CD4-positive, alpha-beta memory T cell (primary cell): ENCODE measurements around the gene HOXB2. TPM values are rescaled to one million over a fixed set of nuclear protein-coding genes. Genes with fewer than 3 reads are reported as not detected.

Source experiments
- CTCF ChIA-PET: fragments of 350-600 bp; sonication (Branson Sonifier 250); formaldehyde crosslinking; loops from one replicate; lab custom pipeline; 2021; ENCODE audit warnings: inconsistent platforms; ENCODE audit not compliant: partially characterized antibody; lab: Charles Lee
- POLR2A ChIA-PET: fragments of 350-600 bp; sonication (Branson Sonifier 250); formaldehyde crosslinking; loops from one replicate; lab custom pipeline; 2021; ENCODE audit not compliant: partially characterized antibody; lab: Charles Lee
- DNase-seq, 5 donors: peaks; one replicate each; pipeline versions ENCODE4 v3.0.0 to v3.0.0-alpha.2; 2020 to 2022; ENCODE audit warnings: mixed read lengths in 1 of 5
- H3K27ac ChIP-seq: one replicate; pipeline ENCODE4 v1.7.0; 2013; ENCODE audit warnings: low read depth, low read length
- H3K27me3 ChIP-seq: 2 replicates; pipeline ENCODE4 v1.7.0; 2013; ENCODE audit warnings: mild to moderate bottlenecking, low read length, moderate library complexity; ENCODE audit not compliant: insufficient read depth
- H3K36me3 ChIP-seq: 2 replicates; pipeline ENCODE4 v1.7.0; 2013; ENCODE audit warnings: mild to moderate bottlenecking, low read length, moderate library complexity; ENCODE audit not compliant: insufficient read depth
- H3K4me1 ChIP-seq: 2 replicates; pipeline ENCODE4 v1.7.0; 2013; ENCODE audit warnings: mild to moderate bottlenecking, low read length, moderate library complexity; ENCODE audit not compliant: insufficient read depth
- H3K4me3 ChIP-seq, 2 donors: one replicate each; pipeline ENCODE4 v1.7.0; 2013; ENCODE audit warnings: low read length in 2 of 2, mild to moderate bottlenecking in 1 of 2
- H3K9me3 ChIP-seq, 2 donors: one replicate each; pipeline ENCODE4 v1.7.0; 2013; ENCODE audit warnings: low read length in 2 of 2, control low read depth in 1 of 2; ENCODE audit not compliant: control insufficient read depth in 1 of 2
- H3K27ac Mint-ChIP-seq, 7 donors: one replicate each; pipeline ENCODE4 v1.8.0; 2020 to 2021; ENCODE audit warnings: mixed read lengths in 7 of 7, mild to moderate bottlenecking in 6 of 7, inconsistent platforms in 3 of 7, moderate library complexity in 3 of 7
- H3K27me3 Mint-ChIP-seq, 2 donors: one replicate each; pipeline ENCODE4 v1.8.0; 2020 to 2021; ENCODE audit warnings: mixed read lengths in 2 of 2
- H3K36me3 Mint-ChIP-seq, 2 donors: one replicate each; pipeline ENCODE4 v1.8.0; 2020 to 2021; ENCODE audit warnings: mixed read lengths in 2 of 2, inconsistent platforms in 1 of 2, mild to moderate bottlenecking in 1 of 2
- H3K4me1 Mint-ChIP-seq, 4 donors: one replicate each; pipeline ENCODE4 v1.8.0; 2020 to 2021; ENCODE audit warnings: mixed read lengths in 4 of 4, mild to moderate bottlenecking in 1 of 4
- H3K4me3 Mint-ChIP-seq, 8 donors: one replicate each; pipeline ENCODE4 v1.8.0; 2020 to 2021; ENCODE audit warnings: mixed read lengths in 8 of 8, mild to moderate bottlenecking in 7 of 8, moderate library complexity in 6 of 8, inconsistent platforms in 3 of 8
- H3K9me3 Mint-ChIP-seq, 8 donors: one replicate each; pipeline ENCODE4 v1.8.0; 2020 to 2021; ENCODE audit warnings: mixed read lengths in 8 of 8, mild to moderate bottlenecking in 5 of 8, inconsistent platforms in 3 of 8, moderate library complexity in 1 of 8
- intact Hi-C: fragments of 100-400 bp; cut with micrococcal nuclease; formaldehyde crosslinking; loops from one replicate; pipeline ENCODE4 v1.15.1; 2023
- polyA plus RNA-seq, 2 donors: library from polyadenylated mRNA; unstranded; fragments of 300-500 nt; fragmentation: Illumina TruSeq; gene quantifications; one replicate each; pipeline ENCODE4 v1.2.3, GENCODE V29; 2021
- total RNA-seq, 2 experiments: library from RNA; stranded (reverse); gene quantifications; one replicate each; pipeline ENCODE4 v1.2.3, GENCODE V29; 2021

The HOXB2 gene
- total RNA-seq = 10 to 100 TPM; 34.4 to 39.2 TPM
- 10 to 100 TPM; 12.7 to 36.5 TPM for polyA plus RNA-seq

DNA sequence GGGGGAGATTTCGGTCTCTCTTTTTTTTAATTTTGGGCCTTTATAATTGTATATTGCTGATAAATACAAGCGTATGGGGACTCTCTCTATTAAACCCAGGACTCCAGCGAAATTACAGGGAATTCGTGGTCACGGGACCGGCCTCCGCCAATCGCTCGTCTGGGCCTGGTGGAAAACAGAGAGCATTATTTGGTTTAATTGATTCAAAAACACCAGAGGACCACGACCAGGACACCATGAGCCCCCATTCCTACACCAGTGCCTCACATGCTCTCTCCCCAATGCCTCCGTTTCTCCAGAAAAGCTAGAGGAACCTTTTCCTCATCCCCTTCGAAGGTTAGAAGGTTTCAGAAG lies at the start of gene HOXB2:
Gene HOXB2, minus strand, starts transcription at position 88 of the 354 bp plus-strand sequence. CDS start 198 bp downstream, outside the sequence.
- H3K27me3 Mint-ChIP-seq = peaks cover 6 to 7% of the 10 kb centered on the region in 2 donors
- intact Hi-C loops = no loop called here
- peak within 1 kb of the TSS; percentile 83 to 97 (median 93) for H3K27ac Mint-ChIP-seq
- ChIA-PET CTCF (no interaction called here), POLR2A (interaction anchor here (0.5 to 1.4 kb wide), 2 partner anchors 34 to 1410 kb away, joined by 3 read pairs; no protein-coding TSS in a partner anchor)
- peak within 1 kb of the TSS; percentile 86 for H3K27ac ChIP-seq
- peaks cover 14 to 76% (median 42%) of the 10 kb centered on the region in 4 donors for H3K4me1 Mint-ChIP-seq
- H3K36me3 ChIP-seq = no peaks in the 10 kb centered on the region
- H3K4me3 ChIP-seq = peak within 1 kb of the TSS; percentile 74 to 86
- no peaks in the 10 kb centered on the region for H3K9me3 ChIP-seq
- H3K4me1 ChIP-seq = peaks cover 36% of the 10 kb centered on the region
- H3K36me3 Mint-ChIP-seq = peaks cover 3 to 20% of the 10 kb centered on the region in 2 donors
- H3K4me3 Mint-ChIP-seq = peak within 1 kb of the TSS; percentile 89 to 99 (median 94)
- no peaks in the 10 kb centered on the region for H3K9me3 Mint-ChIP-seq
- H3K27me3 ChIP-seq = no peaks in the 10 kb centered on the region
- no peak for DNase-seq

DNA sequence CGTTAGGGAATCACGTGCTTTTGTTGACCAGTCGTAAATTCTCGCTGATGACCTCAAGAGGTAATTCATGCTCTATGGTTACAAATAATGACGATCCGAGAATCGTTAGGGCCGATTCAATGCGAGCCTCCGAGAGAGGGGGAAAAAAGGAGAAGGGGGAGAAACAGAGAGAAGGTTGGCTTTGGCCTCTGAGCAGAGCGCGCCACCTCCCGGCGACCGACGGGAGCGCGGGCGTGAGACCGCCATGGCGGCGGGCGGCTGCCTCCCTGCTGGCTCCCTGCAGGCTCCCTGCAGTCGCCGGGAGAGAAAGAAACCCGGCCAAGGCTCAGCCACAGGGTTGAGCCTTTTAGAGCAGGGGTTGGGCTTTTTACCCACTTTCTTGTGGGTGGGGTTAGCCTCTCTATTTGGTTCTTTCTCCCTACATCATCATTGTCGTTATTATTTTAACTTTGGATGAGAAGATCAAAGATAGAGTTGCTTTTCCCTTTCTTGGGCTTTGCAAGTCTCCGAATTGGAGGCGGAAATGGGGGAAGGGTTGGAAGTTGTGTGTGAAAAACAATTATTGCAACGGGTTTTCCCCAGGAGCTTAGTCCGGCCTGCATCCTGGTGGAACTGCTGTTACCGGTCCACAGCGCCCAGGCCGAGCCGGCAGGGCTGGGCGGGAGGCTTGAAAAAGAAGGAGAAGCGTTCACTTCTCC lies 49.1 kb upstream of the HOXB2 start:
- DNase-seq = peak; percentile 71 to 82 (median 77)
- H3K9me3 ChIP-seq = no peaks in the 10 kb centered on the region
- Mint-ChIP-seq H3K9me3 (peaks cover 0 to 2% (median 0%) of the 10 kb centered on the region in 8 donors), H3K27me3 (peaks cover 44 to 72% of the 10 kb centered on the region in 2 donors), H3K27ac (peak overlapping the region in 1 of 7 donors; percentile 74), H3K4me3 (peak overlapping the region; percentile 80 to 92 (median 82)), H3K4me1 (peaks cover 23 to 55% (median 43%) of the 10 kb centered on the region in 4 donors), H3K36me3 (no peaks in the 10 kb centered on the region)
- peak overlapping the region in 1 of 2 donors; percentile 30 for H3K4me3 ChIP-seq
- H3K36me3 ChIP-seq = no peaks in the 10 kb centered on the region
- POLR2A ChIA-PET = interaction anchor here (0.5 to 1.6 kb wide), 7 partner anchors 11 to 272 kb away, joined by 3 to 5 read pairs (median 3); partner anchors contain the start of gene HOXB6
- intact Hi-C loops = loop anchor here (1.0 to 5.0 kb wide), 4 partner anchors 102 to 567 kb away; no protein-coding TSS in a partner anchor
- H3K27ac ChIP-seq = no peak overlapping the region
- peaks cover 47% of the 10 kb centered on the region for H3K27me3 ChIP-seq
- CTCF ChIA-PET = interaction anchor here (0.7 to 6.0 kb wide), 28 partner anchors 19 to 514 kb away, joined by 3 to 59 read pairs (median 5); partner anchors contain the start of gene HOXB8
- H3K4me1 ChIP-seq = peaks cover 46% of the 10 kb centered on the region

DNA sequence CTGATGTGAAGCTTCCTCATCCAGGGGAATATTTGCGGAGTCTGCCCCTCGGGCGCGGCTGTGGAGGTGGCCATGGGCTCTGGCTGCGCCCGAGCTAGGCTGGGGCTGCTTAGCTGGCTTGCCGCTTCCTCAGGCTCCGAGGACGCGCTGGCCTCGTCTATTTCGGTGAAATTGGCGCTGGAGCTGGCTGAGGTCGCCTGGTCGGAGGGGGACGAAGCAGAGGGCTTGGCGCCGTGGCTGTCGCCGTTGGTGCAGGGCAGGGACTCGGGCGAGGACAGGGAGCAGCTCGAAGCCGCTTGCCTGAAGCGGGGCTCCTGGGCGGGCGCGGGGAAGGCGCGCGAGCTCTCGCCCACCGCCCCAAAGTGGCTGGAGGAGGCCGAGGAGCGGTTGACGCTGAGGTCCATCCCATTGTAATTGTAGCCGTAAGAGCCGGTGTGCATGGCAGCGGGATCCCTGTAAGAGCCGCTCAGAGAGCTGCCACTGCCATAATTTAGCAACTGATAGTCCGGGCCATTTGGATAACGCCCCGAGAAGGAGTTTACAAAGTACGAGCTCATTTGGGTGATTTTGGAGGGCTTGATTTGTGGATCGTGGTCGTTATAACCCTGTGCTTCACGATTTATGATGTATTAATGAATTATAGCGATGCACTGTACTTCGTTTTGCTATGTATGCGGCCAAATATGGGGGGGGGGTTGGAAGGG lies 48.4 kb upstream of the HOXB2 start, which contains the start of gene HOXB5:
Gene HOXB5, minus strand, starts transcription at position 654 of the 704 bp plus-strand sequence. Its CDS starts 97 bp downstream, at position 557.
- Histone ChIP-seq H3K4me1 (peaks cover 39% of the 10 kb centered on the region), H3K27ac (no peak within 1 kb of the TSS), H3K4me3 (peak within 1 kb of the TSS in 1 of 2 donors; percentile 30), H3K36me3 (no peaks in the 10 kb centered on the region), H3K9me3 (no peaks in the 10 kb centered on the region), H3K27me3 (peaks cover 46% of the 10 kb centered on the region)
- ChIA-PET CTCF (interaction anchor here (0.6 to 6.0 kb wide), 61 partner anchors 14 to 1501 kb away, joined by 3 to 59 read pairs (median 4); partner anchors contain the start of genes HOXB8, LRRC46 and MRPL10), POLR2A (interaction anchor here (0.5 to 1.9 kb wide), 16 partner anchors 11 to 513 kb away, joined by 3 to 8 read pairs (median 4); partner anchors contain the start of genes HOXB4, HOXB6 and HOXB9)
- peaks cover 43 to 71% of the 10 kb centered on the region in 2 donors for H3K27me3 Mint-ChIP-seq
- H3K9me3 Mint-ChIP-seq = peaks cover 0 to 2% (median 0%) of the 10 kb centered on the region in 8 donors
- peaks cover 23 to 48% (median 39%) of the 10 kb centered on the region in 4 donors for H3K4me1 Mint-ChIP-seq
- DNase-seq = no peak
- intact Hi-C loops = loop anchor here (1.0 to 5.0 kb wide), 3 partner anchors 257 to 566 kb away; no protein-coding TSS in a partner anchor
- no peaks in the 10 kb centered on the region for H3K36me3 Mint-ChIP-seq
- peak within 1 kb of the TSS in 1 of 7 donors; percentile 74 for H3K27ac Mint-ChIP-seq
- peak within 1 kb of the TSS; percentile 80 to 92 (median 82) for H3K4me3 Mint-ChIP-seq

DNA sequence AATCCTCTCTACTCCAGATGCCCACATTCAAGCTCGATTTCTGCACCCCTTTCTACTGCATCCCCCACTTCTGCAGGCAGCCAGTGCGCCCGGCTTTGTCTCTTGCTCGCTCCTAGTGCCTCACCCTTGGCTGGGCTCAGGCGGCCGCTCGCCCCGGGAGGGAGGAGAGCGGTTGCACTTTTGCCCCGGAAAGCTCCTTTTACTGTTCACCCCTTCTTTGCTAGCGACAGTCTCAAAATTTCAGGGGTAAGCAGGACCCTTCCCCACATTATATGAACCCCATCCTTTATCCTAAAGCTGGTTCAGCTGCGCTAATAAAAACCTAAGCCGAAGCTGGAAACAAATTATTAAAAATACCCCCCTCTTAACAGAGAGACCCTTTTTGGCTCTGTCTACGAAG lies 47.7 kb upstream of the HOXB2 start:
- Mint-ChIP-seq H3K4me3 (peak overlapping the region; percentile 45 to 92 (median 82)), H3K4me1 (peaks cover 17 to 42% (median 33%) of the 10 kb centered on the region in 4 donors), H3K27me3 (peaks cover 40 to 69% of the 10 kb centered on the region in 2 donors), H3K9me3 (peaks cover 0 to 2% (median 0%) of the 10 kb centered on the region in 8 donors), H3K27ac (peak overlapping the region in 1 of 7 donors; percentile 74), H3K36me3 (no peaks in the 10 kb centered on the region)
- POLR2A ChIA-PET = interaction anchor here (0.8 to 1.9 kb wide), 12 partner anchors 14 to 299 kb away, joined by 3 to 8 read pairs (median 4); partner anchors contain the start of genes HOXB4 and HOXB9
- peaks cover 34% of the 10 kb centered on the region for H3K4me1 ChIP-seq
- CTCF ChIA-PET = interaction anchor here (0.6 to 6.0 kb wide), 51 partner anchors 13 to 1501 kb away, joined by 3 to 59 read pairs (median 4); partner anchors contain the start of gene HOXB8
- intact Hi-C loops = loop anchor here (5.0 kb wide), 1 partner anchor 565 kb away; no protein-coding TSS in a partner anchor
- DNase-seq = no peak
- H3K4me3 ChIP-seq = no peak overlapping the region
- no peaks in the 10 kb centered on the region for H3K9me3 ChIP-seq
- H3K27ac ChIP-seq = no peak overlapping the region
- no peaks in the 10 kb centered on the region for H3K36me3 ChIP-seq
- peaks cover 39% of the 10 kb centered on the region for H3K27me3 ChIP-seq

DNA sequence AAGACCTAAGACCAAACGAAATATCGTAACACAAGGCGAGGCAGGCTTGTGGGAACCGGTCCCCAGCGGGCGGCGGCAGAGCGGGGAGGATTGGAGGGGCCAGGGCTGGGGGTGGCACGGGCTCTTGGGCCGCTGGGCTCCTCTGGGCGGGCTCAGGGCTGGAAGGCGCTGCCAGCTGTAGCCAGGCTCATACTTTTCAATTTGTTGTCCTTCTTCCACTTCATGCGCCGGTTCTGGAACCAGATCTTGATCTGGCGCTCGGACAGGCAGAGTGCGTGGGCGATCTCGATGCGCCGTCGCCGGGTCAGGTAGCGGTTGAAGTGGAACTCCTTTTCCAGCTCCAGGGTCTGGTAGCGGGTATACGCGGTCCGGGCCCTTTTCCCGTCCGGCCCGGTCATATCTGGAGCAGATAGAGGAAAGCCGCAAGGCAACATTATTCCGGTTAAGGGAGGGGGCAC lies 47.2 kb upstream of the HOXB2 start:
- H3K36me3 ChIP-seq = no peaks in the 10 kb centered on the region
- Mint-ChIP-seq H3K4me1 (peaks cover 15 to 40% (median 30%) of the 10 kb centered on the region in 4 donors), H3K9me3 (peaks cover 0 to 2% (median 0%) of the 10 kb centered on the region in 8 donors), H3K27ac (no peak overlapping the region), H3K4me3 (peak overlapping the region in 2 of 8 donors; percentile 35 to 80), H3K27me3 (peaks cover 41 to 69% of the 10 kb centered on the region in 2 donors), H3K36me3 (no peaks in the 10 kb centered on the region)
- no peaks in the 10 kb centered on the region for H3K9me3 ChIP-seq
- intact Hi-C loops = loop anchor here (5.0 kb wide), 1 partner anchor 565 kb away; no protein-coding TSS in a partner anchor
- H3K4me1 ChIP-seq = peaks cover 29% of the 10 kb centered on the region
- H3K27ac ChIP-seq = no peak overlapping the region
- no peak overlapping the region for H3K4me3 ChIP-seq
- ChIA-PET CTCF (interaction anchor here (0.9 to 6.0 kb wide), 23 partner anchors 13 to 567 kb away, joined by 3 to 59 read pairs (median 6); partner anchors contain the start of gene HOXB8), POLR2A (interaction anchor here (1.0 to 1.9 kb wide), 6 partner anchors 13 to 298 kb away, joined by 4 to 8 read pairs (median 4); partner anchors contain the start of gene HOXB4)
- peaks cover 39% of the 10 kb centered on the region for H3K27me3 ChIP-seq
- DNase-seq = no peak
